Renal pelvis (tissue), 12 donors: Measurements from ENCODE around the gene DENND4B. TPM values are rescaled to one million over a fixed set of nuclear protein-coding genes. Genes with fewer than 3 reads are reported as not detected.
A peak's percentile ranks its signal among the peaks of the same experiment; 100 is the strongest.
"Not testable (repeated sequence)": the region's sequence is repeated elsewhere in the genome, so short reads cannot be mapped to it uniquely, and the experiment has no call there.

Source experiments
- DNase-seq: peaks from one replicate; pipeline ENCODE4 v3.0.0-alpha.2; 2013
- long read RNA-seq, 16 experiments: transcript quantifications; one replicate each; lab custom pipeline, GENCODE V29; 2026
- polyA plus RNA-seq, 3 donors: library from polyadenylated mRNA; unstranded; fragments of 120-200 nt; gene quantifications; one replicate each; pipeline ENCODE4 v1.2.1, GENCODE V29; 2013; ENCODE audit not compliant: insufficient read length in 3 of 3

Gene DENND4B, protein sequence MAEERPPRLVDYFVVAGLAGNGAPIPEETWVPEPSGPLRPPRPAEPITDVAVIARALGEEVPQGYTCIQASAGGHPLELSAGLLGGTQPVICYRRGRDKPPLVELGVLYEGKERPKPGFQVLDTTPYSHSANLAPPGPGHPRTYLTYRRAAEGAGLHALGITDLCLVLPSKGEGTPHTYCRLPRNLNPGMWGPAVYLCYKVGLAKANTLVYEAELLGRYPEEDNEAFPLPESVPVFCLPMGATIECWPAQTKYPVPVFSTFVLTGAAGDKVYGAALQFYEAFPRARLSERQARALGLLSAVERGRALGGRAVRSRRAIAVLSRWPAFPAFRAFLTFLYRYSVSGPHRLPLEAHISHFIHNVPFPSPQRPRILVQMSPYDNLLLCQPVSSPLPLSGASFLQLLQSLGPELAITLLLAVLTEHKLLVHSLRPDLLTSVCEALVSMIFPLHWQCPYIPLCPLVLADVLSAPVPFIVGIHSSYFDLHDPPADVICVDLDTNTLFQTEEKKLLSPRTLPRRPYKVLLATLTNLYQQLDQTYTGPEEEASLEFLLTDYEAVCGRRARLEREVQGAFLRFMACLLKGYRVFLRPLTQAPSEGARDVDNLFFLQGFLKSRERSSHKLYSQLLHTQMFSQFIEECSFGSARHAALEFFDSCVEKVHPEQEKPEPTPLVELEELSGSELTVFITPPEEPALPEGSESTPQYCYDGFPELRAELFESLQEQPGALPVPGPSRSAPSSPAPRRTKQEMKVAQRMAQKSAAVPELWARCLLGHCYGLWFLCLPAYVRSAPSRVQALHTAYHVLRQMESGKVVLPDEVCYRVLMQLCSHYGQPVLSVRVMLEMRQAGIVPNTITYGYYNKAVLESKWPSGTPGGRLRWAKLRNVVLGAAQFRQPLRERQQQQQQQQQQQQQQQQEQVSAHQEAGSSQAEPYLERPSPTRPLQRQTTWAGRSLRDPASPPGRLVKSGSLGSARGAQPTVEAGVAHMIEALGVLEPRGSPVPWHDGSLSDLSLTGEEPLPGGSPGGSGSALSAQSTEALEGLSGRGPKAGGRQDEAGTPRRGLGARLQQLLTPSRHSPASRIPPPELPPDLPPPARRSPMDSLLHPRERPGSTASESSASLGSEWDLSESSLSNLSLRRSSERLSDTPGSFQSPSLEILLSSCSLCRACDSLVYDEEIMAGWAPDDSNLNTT (N-terminal part only)
- 10 to 100 TPM; 36.8 to 50.1 (median 49.5) TPM for polyA plus RNA-seq
- long read RNA-seq, donor 1: 0 reads
- long read RNA-seq, donor 2: 0 reads
- long read RNA-seq, donor 3: 0 reads
- long read RNA-seq, donor 4, partial matches to known transcripts: 9 of 12 reads
- long read RNA-seq, donor 4, other reads (novel, unspliced or antisense): 0 of 12 reads
- long read RNA-seq, donor 5: 0 reads
- long read RNA-seq, donor 6, partial matches to known transcripts: 15 of 18 reads
- long read RNA-seq, donor 6, other reads (novel, unspliced or antisense): 0 of 18 reads
- long read RNA-seq, donor 7, partial matches to known transcripts: 0 of 1 reads
- long read RNA-seq, donor 7, other reads (novel, unspliced or antisense): 0 of 1 reads
- long read RNA-seq, donor 8: 0 reads
- long read RNA-seq, donor 9, partial matches to known transcripts: 0 of 1 reads
- long read RNA-seq, donor 9, other reads (novel, unspliced or antisense): 0 of 1 reads
- long read RNA-seq, donor 10, partial matches to known transcripts: 0 of 2 reads
- long read RNA-seq, donor 10, other reads (novel, unspliced or antisense): 0 of 2 reads
- long read RNA-seq, donor 11: 0 reads
- long read RNA-seq, donor 12, partial matches to known transcripts: 0 of 3 reads
- long read RNA-seq, donor 12, other reads (novel, unspliced or antisense): 0 of 3 reads
- long read RNA-seq, donor 13, partial matches to known transcripts: 0 of 1 reads
- long read RNA-seq, donor 13, other reads (novel, unspliced or antisense): 0 of 1 reads
- long read RNA-seq, donor 14: 0 reads
- long read RNA-seq, donor 15: 0 reads
- long read RNA-seq, donor 16: 0 reads

DNA sequence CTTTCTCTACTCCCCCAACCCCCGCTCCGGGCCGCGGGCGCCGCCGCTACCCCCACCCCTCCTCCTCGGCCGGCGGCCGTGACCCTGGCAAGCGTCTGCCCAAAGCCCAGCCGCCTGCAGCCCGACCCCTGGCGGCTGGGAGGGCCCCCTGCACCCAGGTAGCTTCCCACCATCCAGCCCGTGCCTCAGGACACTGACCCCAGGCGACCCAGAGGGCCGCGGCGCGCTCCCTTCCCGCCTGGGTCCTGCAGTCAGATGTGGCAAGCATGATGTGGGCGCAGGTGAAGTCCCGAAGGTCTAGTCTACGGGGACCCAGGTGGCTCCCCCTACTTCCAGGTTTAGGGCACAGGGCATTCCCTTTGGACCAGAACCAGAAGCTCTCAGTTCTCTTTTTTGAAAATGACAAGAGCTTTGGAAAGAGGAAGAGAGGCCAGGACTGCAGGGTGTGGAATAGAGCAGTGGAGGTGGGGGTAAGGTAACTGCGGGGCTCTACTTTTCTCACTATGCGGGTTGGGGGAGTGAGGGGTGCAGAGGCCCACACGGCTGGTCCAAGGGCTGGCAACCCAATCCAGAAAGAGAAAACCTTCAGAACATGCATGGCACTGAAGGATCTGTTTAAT, at the start of gene DENND4B:
Gene DENND4B (minus strand): TSS at position 97 of the 620 bp plus-strand sequence. CDS start 2,344 bp downstream, outside the sequence.
- DNase-seq: peak; percentile 78

DNA sequence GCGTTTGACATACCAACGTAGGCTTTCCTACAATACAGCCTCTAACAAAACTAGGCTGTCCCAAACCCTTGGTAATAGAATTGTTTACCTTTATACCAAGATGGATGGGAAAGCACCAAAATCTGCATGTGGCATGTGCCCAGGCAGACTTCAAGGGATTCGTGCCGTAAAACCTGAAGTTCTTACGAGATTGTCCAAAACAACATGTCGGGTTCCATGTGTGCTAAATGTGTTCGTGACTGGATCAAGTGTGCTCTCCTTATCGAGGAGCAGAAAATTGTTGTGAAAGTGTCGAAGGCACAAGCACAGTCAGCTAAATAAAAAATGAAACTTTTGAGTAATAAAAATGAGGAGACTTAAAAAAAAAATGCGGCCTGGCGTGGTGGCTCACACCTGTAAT, 49.1 kb upstream of the DENND4B start:
- no peak for DNase-seq

GRCh38 chr1:153995202-153995601, 48.7 kb upstream of the DENND4B start:
- no peak for DNase-seq

GRCh38 chr1:153991806-153992205, 45.3 kb upstream of the DENND4B start:
- no peak for DNase-seq

DNA sequence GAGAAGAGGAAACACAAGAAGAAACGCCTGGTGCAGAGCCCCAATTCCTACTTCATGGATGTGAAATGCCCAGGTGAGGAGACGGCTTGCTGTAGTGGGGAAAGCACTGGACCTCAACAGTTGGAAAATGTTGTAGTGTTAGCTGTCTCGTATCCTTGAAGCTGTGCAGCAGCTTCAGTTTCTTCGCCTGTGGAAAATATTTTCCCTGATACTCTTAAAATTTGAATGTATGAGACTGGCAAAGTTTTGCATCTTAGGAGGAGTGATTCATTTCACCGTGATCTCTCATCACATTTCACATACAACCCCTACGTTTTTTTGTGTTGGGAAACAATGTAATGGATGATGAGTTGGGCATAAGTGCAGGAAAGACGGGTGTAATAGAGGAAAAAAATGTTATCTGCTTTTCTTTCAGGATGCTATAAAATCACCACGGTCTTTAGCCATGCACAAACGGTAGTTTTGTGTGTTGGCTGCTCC, 44.7 kb upstream of the DENND4B start:
- no peak for DNase-seq

- peak; percentile 99 for DNase-seq
These were observed 44.1 kb upstream of the DENND4B start, which contains the start of gene RPS27 for GRCh38 chr1:153990468-153991150. Gene RPS27 (plus strand): TSS chr1:153990762. CDS start chr1:153990797, 35 bp downstream.

GRCh38 chr1:153987621-153988020, 41.1 kb upstream of the DENND4B start:
- no peak for DNase-seq

DNA sequence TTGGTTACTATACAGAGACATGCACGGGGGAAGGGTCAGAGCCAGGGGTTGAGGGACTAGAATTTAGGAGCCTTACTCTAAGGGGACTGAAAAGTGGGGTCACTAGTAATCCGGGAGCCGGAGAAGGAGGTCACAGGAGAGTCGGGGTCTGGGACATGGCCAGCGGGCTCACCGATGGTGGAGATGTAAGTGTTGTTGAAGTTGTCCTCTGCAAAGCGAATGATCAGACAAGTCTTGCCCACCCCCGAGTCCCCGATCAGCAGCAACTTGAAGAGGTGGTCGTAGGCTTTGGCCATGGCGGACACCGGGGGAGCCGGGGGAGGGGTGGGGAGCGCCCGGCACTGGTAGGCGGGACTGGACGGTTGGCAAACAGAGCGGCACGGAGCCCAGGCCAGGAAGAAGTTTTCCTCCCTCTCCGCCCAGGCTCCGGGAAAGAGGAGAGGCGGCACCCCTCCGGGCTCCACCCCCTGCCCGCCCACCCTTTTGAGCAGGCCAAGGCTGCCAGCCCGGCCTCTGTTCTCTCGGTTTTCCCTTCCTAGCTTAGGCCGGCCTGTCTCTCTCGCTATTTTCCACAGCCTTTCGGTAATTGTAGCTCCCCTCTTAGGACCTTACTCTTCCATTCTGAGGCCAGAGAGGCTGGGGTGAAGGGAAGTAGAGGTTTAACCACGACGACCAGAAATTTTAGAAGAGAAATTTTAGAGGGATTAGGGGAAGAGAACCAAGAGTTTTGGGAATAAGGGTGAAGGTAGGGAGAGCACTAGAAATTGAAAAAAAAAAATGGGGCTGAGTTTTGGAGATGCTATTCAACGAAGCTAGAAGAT, 39.6 kb upstream of the DENND4B start, which contains the start of gene RAB13:
Gene RAB13 (minus strand): TSS at position 399 of the 821 bp plus-strand sequence. CDS start 103 bp downstream, at position 296.
- DNase-seq: peak; percentile 89

DNA sequence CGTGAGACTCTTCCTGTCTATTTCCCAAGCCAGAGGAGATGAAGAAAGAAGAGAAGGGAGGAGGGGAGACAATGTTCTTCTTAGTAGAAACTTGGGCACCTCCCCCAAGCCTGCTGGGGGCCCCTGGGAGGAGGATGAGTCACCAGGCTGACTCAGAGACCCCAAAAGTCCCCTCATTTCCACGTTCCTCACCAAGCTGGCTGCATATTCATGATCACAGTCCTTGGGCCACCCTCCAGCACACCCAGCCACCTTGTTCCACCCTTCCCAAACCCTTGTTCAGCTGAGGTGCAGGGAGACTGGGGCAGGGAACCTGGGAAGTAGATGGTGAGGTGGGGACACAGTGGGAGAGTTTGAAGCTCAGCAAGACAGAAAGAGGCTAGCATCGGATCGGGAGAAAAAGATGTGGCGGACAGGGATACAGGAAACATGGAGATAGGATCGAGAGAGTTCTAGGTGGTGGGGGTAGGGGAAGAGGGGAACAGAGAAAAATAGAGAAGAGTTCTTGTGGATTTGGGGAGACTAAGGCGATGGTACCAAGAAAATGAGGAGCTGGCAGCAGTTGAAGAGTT, 38.9 kb upstream of the DENND4B start:
- no peak for DNase-seq

DNA sequence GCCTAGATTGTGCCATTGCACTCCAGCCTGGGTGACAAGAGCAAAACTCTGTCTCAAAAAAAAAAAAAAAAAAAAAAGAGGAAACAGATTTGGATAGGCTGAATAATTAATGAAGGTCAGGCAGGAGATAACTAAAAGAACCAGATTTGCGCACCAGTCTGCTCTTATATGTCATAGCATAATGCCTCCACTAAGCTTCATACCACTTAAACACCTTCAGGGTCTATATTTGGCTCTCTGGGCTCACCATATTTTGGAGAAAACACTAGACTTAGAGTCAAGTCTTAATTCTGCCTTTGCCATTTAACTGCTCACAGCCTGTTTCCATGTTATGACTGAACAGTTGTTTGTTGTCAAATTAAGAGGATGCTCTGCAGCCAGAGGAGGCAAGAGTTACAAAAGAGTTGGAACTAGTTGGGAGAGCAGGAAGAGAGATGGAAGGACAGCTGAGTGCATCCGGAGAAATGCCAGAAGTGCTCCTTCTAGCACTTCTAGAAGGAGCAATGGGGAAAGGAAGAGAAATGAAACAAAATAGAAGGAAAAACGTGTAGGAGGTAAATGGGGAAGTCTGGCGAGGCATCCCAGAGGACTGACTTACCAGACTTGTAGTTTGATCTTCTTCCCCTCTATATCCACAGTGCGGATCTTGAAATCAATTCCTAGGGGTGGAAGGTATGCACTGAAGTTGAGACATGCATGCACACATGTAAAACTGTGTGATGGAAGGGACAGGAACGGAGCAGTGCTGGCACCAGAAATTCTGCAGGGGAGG, 37.8 kb upstream of the DENND4B start:
- DNase-seq: no peak

- not testable (repeated sequence) for DNase-seq
These were observed 35.2 kb upstream of the DENND4B start for GRCh38 chr1:153981735-153982134.

DNA sequence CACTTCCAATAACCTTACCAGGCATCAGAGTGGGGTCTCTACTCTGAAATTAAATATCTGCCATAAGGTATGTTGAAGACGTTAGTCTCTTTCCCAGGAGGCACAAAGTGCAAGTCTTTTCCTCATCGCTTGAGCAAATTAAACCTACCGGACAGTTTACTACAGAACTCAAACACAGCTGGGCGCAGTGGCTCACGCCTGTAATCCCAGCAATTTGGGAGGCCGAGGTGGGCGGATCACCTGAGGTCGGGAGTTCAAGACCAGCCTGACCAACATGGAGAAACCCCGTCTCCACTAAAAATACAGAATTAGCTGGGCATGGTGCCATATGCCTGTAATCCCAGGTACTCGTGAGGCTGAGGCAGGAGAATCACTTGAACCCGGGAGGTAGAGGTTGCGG, 32.6 kb upstream of the DENND4B start:
- DNase-seq: not testable (repeated sequence)

- no peak for DNase-seq
These were observed 31.9 kb upstream of the DENND4B start for GRCh38 chr1:153978274-153978909.

- DNase-seq: peak; percentile 86
These were observed 31.0 kb upstream of the DENND4B start, which contains the start of gene JTB for GRCh38 chr1:153977250-153978240. Gene JTB (minus strand): TSS chr1:153977674. CDS start chr1:153977252, 422 bp downstream.

DNA sequence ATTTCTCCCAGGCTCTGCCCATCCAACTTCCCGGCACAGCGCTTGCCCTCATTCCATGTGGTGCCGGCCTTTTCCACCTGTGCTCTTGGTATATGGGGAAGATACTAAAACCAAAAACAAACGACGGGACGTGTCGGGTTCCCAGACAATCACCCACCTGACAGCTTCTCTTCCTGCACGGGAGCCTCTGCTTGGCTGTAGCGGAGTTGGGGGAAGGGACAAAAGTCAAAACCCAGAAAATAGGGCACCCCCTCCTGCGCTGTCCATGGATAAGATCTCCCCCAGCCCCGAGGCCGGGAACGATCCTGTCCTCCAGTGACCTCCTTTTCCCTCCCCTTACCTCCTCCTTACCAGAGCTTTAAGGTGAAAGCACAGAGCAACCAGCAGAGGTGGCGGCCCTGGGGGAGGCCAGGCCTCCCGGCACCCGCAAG, 30.3 kb upstream of the DENND4B start:
- no peak for DNase-seq
